PFSK-1 (cell line): ENCODE data around the gene NNAT.

ENCODE experiments used
- FOXP2 ChIP-seq: optimal IDR thresholded peaks from 2 replicates; pipeline ENCODE3; 2011; ENCODE audit warnings: borderline replicate concordance, control low read depth, inconsistent platforms; ENCODE audit not compliant: insufficient read depth; ENCODE audit errors: extremely low read length, extremely low read depth
- POLR2AphosphoS5 ChIP-seq: IDR thresholded peaks from 2 replicates; pipeline ENCODE4 v1.6.1; 2012; ENCODE audit warnings: low read depth, mild to moderate bottlenecking, control low read depth, low read length, moderate library complexity
- REST ChIP-seq, 2 experiments: IDR thresholded peaks; 2 replicates each; pipeline versions ENCODE4 v1.6.1 to v1.8.0; 2011 to 2012; ENCODE audit warnings: low read depth in 2 of 2, low read length in 2 of 2, control low read depth in 1 of 2, inconsistent platforms in 1 of 2, mild to moderate bottlenecking in 1 of 2, moderate library complexity in 1 of 2; ENCODE audit not compliant: insufficient read depth in 1 of 2
- SIN3A ChIP-seq: IDR thresholded peaks from 2 replicates; pipeline ENCODE4 v1.6.1; 2012; ENCODE audit warnings: mild to moderate bottlenecking, low read length, moderate library complexity, borderline replicate concordance; ENCODE audit not compliant: insufficient read depth
- TAF1 ChIP-seq: IDR thresholded peaks from 2 replicates; pipeline ENCODE4 v1.6.1; 2012; ENCODE audit warnings: low read length, control low read depth, borderline replicate concordance; ENCODE audit not compliant: insufficient read depth

NNAT gene

GRCh38 chr20:37533154-37533715 is 12.2 kb downstream of the NNAT start:
- TF ChIP-seq REST (IDR thresholded peaks at IDR 0.05; ENCODE audit: insufficient read depth in 1 of 2, low read depth in 2 of 2, low read length in 2 of 2) (no peak), POLR2AphosphoS5 (no peak), SIN3A (no peak), FOXP2 (no peak), TAF1 (no peak)

- TF ChIP-seq TAF1 (no peak), POLR2AphosphoS5 (no peak), SIN3A (no peak), REST (IDR thresholded peaks at IDR 0.05; ENCODE audit: insufficient read depth in 1 of 2, low read depth in 2 of 2, low read length in 2 of 2) (no peak), FOXP2 (no peak)
Observed at GRCh38 chr20:37534401-37535157, 13.5 kb downstream of the NNAT start.

- no peak for TF ChIP-seq REST (IDR thresholded peaks at IDR 0.05; ENCODE audit: insufficient read depth in 1 of 2, low read depth in 2 of 2, low read length in 2 of 2)
- TF ChIP-seq FOXP2: no peak
- no peak for TF ChIP-seq SIN3A
- TF ChIP-seq TAF1: no peak
- no peak for TF ChIP-seq POLR2AphosphoS5
Observed at GRCh38 chr20:37535443-37536132, 14.5 kb downstream of the NNAT start.

- TF ChIP-seq SIN3A (no peak), POLR2AphosphoS5 (no peak), REST (IDR thresholded peaks at IDR 0.05; ENCODE audit: insufficient read depth in 1 of 2, low read depth in 2 of 2, low read length in 2 of 2) (no peak), TAF1 (no peak), FOXP2 (no peak)
Observed at GRCh38 chr20:37537505-37537904, 16.5 kb downstream of the NNAT start.
